Measurements from ENCODE around the gene LAGE3.

The LAGE3 gene

GRCh38 chrX:154478728-154479622 lies at the start of gene LAGE3:
Gene LAGE3, minus strand, starts transcription at chrX:154479281. Its CDS starts 366 bp downstream, at chrX:154478915.
- DNase-seq, result peak; percentile 95

GRCh38 chrX:154526901-154527675 lies 48.0 kb upstream of the LAGE3 start:
- DNase-seq, result peak; percentile 76

- DNase-seq, result no peak
Observed at GRCh38 chrX:154525606-154526490, 46.8 kb upstream of the LAGE3 start.

GRCh38 chrX:154519389-154519788 lies 40.3 kb upstream of the LAGE3 start:
- DNase-seq, result no peak

GRCh38 chrX:154517101-154517781 lies 38.2 kb upstream of the LAGE3 start:
- no peak for DNase-seq

- DNase-seq, result no peak
Observed at GRCh38 chrX:154516656-154517100, 37.6 kb upstream of the LAGE3 start.

- peak; percentile 95 for DNase-seq
Observed at GRCh38 chrX:154515966-154516655, 37.0 kb upstream of the LAGE3 start, which contains the start of gene FAM3A. Gene FAM3A, minus strand, starts transcription at chrX:154516232. Its CDS starts 460 bp downstream, at chrX:154515772.

- peak; percentile 24 for DNase-seq
Observed at GRCh38 chrX:154515090-154515965, 36.2 kb upstream of the LAGE3 start.

- no peak for DNase-seq
Observed at GRCh38 chrX:154513716-154514115, 34.6 kb upstream of the LAGE3 start.

- no peak for DNase-seq
Observed at GRCh38 chrX:154512879-154513553, 33.9 kb upstream of the LAGE3 start.

GRCh38 chrX:154511761-154512160 lies 32.7 kb upstream of the LAGE3 start:
- no peak for DNase-seq

- DNase-seq, result no peak
Observed at GRCh38 chrX:154509455-154509854, 30.4 kb upstream of the LAGE3 start.

GRCh38 chrX:154508384-154508745 lies 29.3 kb upstream of the LAGE3 start:
- no peak for DNase-seq

- no peak for DNase-seq
Observed at GRCh38 chrX:154507673-154508383, 28.7 kb upstream of the LAGE3 start.

GRCh38 chrX:154506483-154507332 lies 27.6 kb upstream of the LAGE3 start:
- DNase-seq, result no peak

GRCh38 chrX:154505734-154506133 lies 26.7 kb upstream of the LAGE3 start:
- no peak for DNase-seq

GRCh38 chrX:154502989-154503388 lies 23.9 kb upstream of the LAGE3 start:
- DNase-seq, result no peak

GRCh38 chrX:154502098-154502497 lies 23.0 kb upstream of the LAGE3 start:
- no peak for DNase-seq

All from CD4-positive, alpha-beta T cell treated with Interleukin-17A for 4 hours (primary cell).